Astrocyte (in vitro differentiated cells and primary cell): ENCODE measurements around the gene BAZ1B. TPM values are rescaled to one million over a fixed set of nuclear protein-coding genes. Genes with fewer than 3 reads are reported as not detected.

Experiments
- DNase-seq: peaks from one replicate; pipeline ENCODE4 v3.0.0-alpha.2; 2010; ENCODE audit warnings: low read depth
- FAIRE-seq: peaks from 2 replicates; lab custom pipeline; 2011; peaks lifted over from hg19 to GRCh38; lab: Jason Lieb, UNC
- H2AFZ ChIP-seq: 2 replicates; pipeline ENCODE4 v1.6.0; 2012; ENCODE audit warnings: low read depth, low read length, inconsistent platforms
- H3K27ac ChIP-seq: 2 replicates; pipeline ENCODE4 v1.5.1; 2011; ENCODE audit warnings: low read depth, low read length, inconsistent platforms
- H3K27me3 ChIP-seq: 2 replicates; pipeline ENCODE4 v1.6.0; 2011; ENCODE audit warnings: low read length, inconsistent platforms; ENCODE audit not compliant: insufficient read depth
- H3K36me3 ChIP-seq: 2 replicates; pipeline ENCODE4 v1.5.1; 2011; ENCODE audit warnings: low read length, inconsistent platforms; ENCODE audit not compliant: insufficient read depth
- H3K4me1 ChIP-seq: 2 replicates; pipeline ENCODE4 v1.5.1; 2011; ENCODE audit warnings: low read length, inconsistent platforms; ENCODE audit not compliant: insufficient read depth
- H3K4me2 ChIP-seq: 2 replicates; pipeline ENCODE4 v1.6.0; 2012; ENCODE audit warnings: low read length, inconsistent platforms
- H3K4me3 ChIP-seq: 2 replicates; pipeline ENCODE4 v1.5.1; 2011; ENCODE audit warnings: low read depth, mild to moderate bottlenecking, low read length, inconsistent platforms; ENCODE audit not compliant: insufficient read depth
- H3K79me2 ChIP-seq: 2 replicates; pipeline ENCODE4 v1.6.0; 2012; ENCODE audit warnings: mild to moderate bottlenecking, low read length, inconsistent platforms; ENCODE audit not compliant: insufficient read depth
- H3K9ac ChIP-seq: 2 replicates; pipeline ENCODE4 v1.6.0; 2012; ENCODE audit warnings: mild to moderate bottlenecking, low read length, inconsistent platforms
- H3K9me3 ChIP-seq: 2 replicates; pipeline ENCODE4 v1.5.1; 2012; ENCODE audit warnings: low read depth, mild to moderate bottlenecking, low read length, inconsistent platforms; ENCODE audit not compliant: insufficient read depth
- H4K20me1 ChIP-seq: 2 replicates; pipeline ENCODE4 v1.6.0; 2012; ENCODE audit warnings: low read length, inconsistent platforms; ENCODE audit not compliant: insufficient read depth
- H3K27ac Mint-ChIP-seq: one replicate; pipeline ENCODE4 v1.8.0; 2021; ENCODE audit warnings: mild to moderate bottlenecking, mixed read lengths; ENCODE audit not compliant: unreplicated experiment
- H3K27me3 Mint-ChIP-seq: one replicate; pipeline ENCODE4 v1.8.0; 2021; ENCODE audit warnings: low read depth, mixed read lengths; ENCODE audit not compliant: unreplicated experiment
- H3K36me3 Mint-ChIP-seq: one replicate; pipeline ENCODE4 v1.8.0; 2021; ENCODE audit warnings: low read depth, mixed read lengths; ENCODE audit not compliant: unreplicated experiment
- H3K4me1 Mint-ChIP-seq: one replicate; pipeline ENCODE4 v1.8.0; 2021; ENCODE audit warnings: low read depth, mixed read lengths; ENCODE audit not compliant: unreplicated experiment
- H3K4me3 Mint-ChIP-seq: one replicate; pipeline ENCODE4 v1.8.0; 2021; ENCODE audit warnings: mild to moderate bottlenecking, moderate library complexity, mixed read lengths; ENCODE audit not compliant: unreplicated experiment
- H3K9me3 Mint-ChIP-seq: one replicate; pipeline ENCODE4 v1.8.0; 2021; ENCODE audit warnings: mild to moderate bottlenecking, mixed read lengths; ENCODE audit not compliant: unreplicated experiment
- CTCF ChIP-seq: IDR thresholded peaks from 2 replicates; pipeline ENCODE4 v1.5.1; 2011; ENCODE audit warnings: low read depth, mild to moderate bottlenecking, inconsistent platforms, low read length, moderate library complexity; ENCODE audit not compliant: insufficient read depth
- EZH2 ChIP-seq: IDR thresholded peaks from 2 replicates; pipeline ENCODE4 v1.6.1; 2012; ENCODE audit warnings: mild to moderate bottlenecking, low read length, inconsistent platforms; ENCODE audit not compliant: insufficient read depth
- total RNA-seq: library from RNA; stranded (reverse); gene quantifications from 2 replicates; pipeline ENCODE4 v1.2.1, GENCODE V29; 2021

Gene BAZ1B
- total RNA-seq, 1 donor from 2014 or later, result 62.5 TPM

GRCh38 chr7:73436031-73436929 is 85.8 kb downstream of the BAZ1B start:
- Mint-ChIP-seq H3K4me1 (peaks cover 11% of the 10 kb centered on the region), H3K4me3 (no peak overlapping the region), H3K27me3 (peaks cover 11% of the 10 kb centered on the region), H3K27ac (peak overlapping the region; percentile 47), H3K36me3 (peaks cover 14% of the 10 kb centered on the region), H3K9me3 (no peaks in the 10 kb centered on the region)
- no peak overlapping the region for H2AFZ ChIP-seq
- no peak for FAIRE-seq
- H3K4me3 ChIP-seq, result no peak overlapping the region
- H3K27ac ChIP-seq, result no peak overlapping the region
- no peak for TF ChIP-seq CTCF
- H3K9me3 ChIP-seq, result peaks cover 4% of the 10 kb centered on the region
- peak overlapping the region; percentile 58 for H3K4me2 ChIP-seq
- no peak overlapping the region for H3K9ac ChIP-seq
- H3K27me3 ChIP-seq, result no peaks in the 10 kb centered on the region
- peaks cover 3% of the 10 kb centered on the region for H4K20me1 ChIP-seq
- H3K79me2 ChIP-seq, result no peaks in the 10 kb centered on the region
- DNase-seq, result no peak
- H3K4me1 ChIP-seq, result peaks cover 10% of the 10 kb centered on the region
- H3K36me3 ChIP-seq, result peaks cover 6% of the 10 kb centered on the region

GRCh38 chr7:73435471-73436009 is 86.6 kb downstream of the BAZ1B start:
- Histone ChIP-seq H3K79me2 (no peaks in the 10 kb centered on the region), H3K4me3 (no peak overlapping the region), H3K4me1 (peaks cover 10% of the 10 kb centered on the region), H3K9me3 (peaks cover 4% of the 10 kb centered on the region), H3K27me3 (no peaks in the 10 kb centered on the region), H3K4me2 (peak overlapping the region; percentile 58), H2AFZ (no peak overlapping the region), H3K27ac (no peak overlapping the region), H3K9ac (no peak overlapping the region), H3K36me3 (peaks cover 4% of the 10 kb centered on the region), H4K20me1 (peaks cover 3% of the 10 kb centered on the region)
- H3K4me1 Mint-ChIP-seq, result peaks cover 4% of the 10 kb centered on the region
- no peak overlapping the region for H3K4me3 Mint-ChIP-seq
- TF ChIP-seq EZH2 (no peak), CTCF (no peak)
- no peak for FAIRE-seq
- no peaks in the 10 kb centered on the region for H3K9me3 Mint-ChIP-seq
- no peak overlapping the region for H3K27ac Mint-ChIP-seq
- peaks cover 12% of the 10 kb centered on the region for H3K27me3 Mint-ChIP-seq
- H3K36me3 Mint-ChIP-seq, result peaks cover 9% of the 10 kb centered on the region
- DNase-seq, result no peak

GRCh38 chr7:73434701-73435069 is 87.4 kb downstream of the BAZ1B start:
- Mint-ChIP-seq H3K36me3 (peaks cover 8% of the 10 kb centered on the region), H3K27me3 (peaks cover 12% of the 10 kb centered on the region), H3K4me1 (peaks cover 1% of the 10 kb centered on the region), H3K9me3 (no peaks in the 10 kb centered on the region), H3K27ac (no peak overlapping the region), H3K4me3 (peak overlapping the region; percentile 67)
- no peaks in the 10 kb centered on the region for H3K79me2 ChIP-seq
- H3K27me3 ChIP-seq, result no peaks in the 10 kb centered on the region
- DNase-seq (no peak), FAIRE-seq (no peak)
- H3K4me2 ChIP-seq, result no peak overlapping the region
- H3K27ac ChIP-seq, result no peak overlapping the region
- no peak overlapping the region for H3K4me3 ChIP-seq
- H3K4me1 ChIP-seq, result peaks cover 10% of the 10 kb centered on the region
- no peak overlapping the region for H3K9ac ChIP-seq
- TF ChIP-seq CTCF (no peak), EZH2 (no peak)
- H2AFZ ChIP-seq, result no peak overlapping the region
- peaks cover 4% of the 10 kb centered on the region for H3K9me3 ChIP-seq
- peaks cover 3% of the 10 kb centered on the region for H4K20me1 ChIP-seq
- H3K36me3 ChIP-seq, result peaks cover 4% of the 10 kb centered on the region
